GM12892 (cell line): ENCODE data around the gene KIAA1958.

ENCODE experiments used
- DNase-seq: peaks from one replicate; pipeline ENCODE4 v3.0.0; 2011; ENCODE audit not compliant: insufficient read length
- FAIRE-seq: peaks from 2 replicates; lab custom pipeline; 2011; peaks lifted over from hg19 to GRCh38; lab: Jason Lieb, UNC
- POLR2A ChIP-seq: IDR thresholded peaks from 2 replicates; pipeline ENCODE4 v1.6.1; 2011; ENCODE audit warnings: low read depth, low read length, control low read depth
- POLR2AphosphoS5 ChIP-seq: IDR thresholded peaks from 2 replicates; pipeline ENCODE4 v1.6.1; 2011; ENCODE audit warnings: low read depth, low read length, control low read depth
- TAF1 ChIP-seq: IDR thresholded peaks from 2 replicates; pipeline ENCODE4 v1.6.1; 2011; ENCODE audit warnings: low read depth, mild to moderate bottlenecking, control low read depth, low read length, borderline replicate concordance

The KIAA1958 gene

GRCh38 chr9:112532427-112532826 lies 45.8 kb downstream of the KIAA1958 start:
- DNase-seq (no peak), FAIRE-seq (no peak)
- no peak for TF ChIP-seq TAF1

GRCh38 chr9:112533660-112534059 lies 47.0 kb downstream of the KIAA1958 start:
- no peak for FAIRE-seq
- no peak for DNase-seq
- TF ChIP-seq POLR2AphosphoS5 = no peak
- TF ChIP-seq POLR2A = no peak
- no peak for TF ChIP-seq TAF1

- FAIRE-seq (no peak), DNase-seq (no peak)
- TF ChIP-seq TAF1 (no peak), POLR2A (no peak), POLR2AphosphoS5 (no peak)
Observed at GRCh38 chr9:112535301-112535700, 48.7 kb downstream of the KIAA1958 start.

- no peak for FAIRE-seq
- no peak for TF ChIP-seq TAF1
- no peak for TF ChIP-seq POLR2AphosphoS5
- TF ChIP-seq POLR2A = no peak
- DNase-seq = no peak
Observed at GRCh38 chr9:112535811-112536210, 49.2 kb downstream of the KIAA1958 start.

- TF ChIP-seq POLR2AphosphoS5 (no peak), POLR2A (no peak)
- FAIRE-seq = no peak
- DNase-seq = no peak
Observed at GRCh38 chr9:112537561-112537960, 50.9 kb downstream of the KIAA1958 start.

GRCh38 chr9:112540800-112541199 lies 54.2 kb downstream of the KIAA1958 start:
- no peak for DNase-seq
- no peak for FAIRE-seq
- TF ChIP-seq POLR2AphosphoS5 = no peak
- TF ChIP-seq TAF1 = no peak
- no peak for TF ChIP-seq POLR2A

- FAIRE-seq = no peak
- no peak for TF ChIP-seq POLR2A
- no peak for TF ChIP-seq POLR2AphosphoS5
- TF ChIP-seq TAF1 = no peak
- DNase-seq = no peak
Observed at GRCh38 chr9:112541685-112542084, 55.1 kb downstream of the KIAA1958 start.

- FAIRE-seq (no peak), DNase-seq (no peak)
- no peak for TF ChIP-seq POLR2AphosphoS5
- TF ChIP-seq POLR2A = no peak
- TF ChIP-seq TAF1 = no peak
Observed at GRCh38 chr9:112542593-112543292, 56.1 kb downstream of the KIAA1958 start.

- TF ChIP-seq TAF1 (no peak), POLR2AphosphoS5 (no peak), POLR2A (no peak)
- no peak for FAIRE-seq
- no peak for DNase-seq
Observed at GRCh38 chr9:112544477-112544876, 57.9 kb downstream of the KIAA1958 start.

- TF ChIP-seq POLR2AphosphoS5 (no peak), POLR2A (no peak), TAF1 (no peak)
- DNase-seq = no peak
- no peak for FAIRE-seq
Observed at GRCh38 chr9:112545237-112545636, 58.6 kb downstream of the KIAA1958 start.

- no peak for TF ChIP-seq POLR2A
- no peak for TF ChIP-seq TAF1
- TF ChIP-seq POLR2AphosphoS5 = no peak
- no peak for FAIRE-seq
- no peak for DNase-seq
Observed at GRCh38 chr9:112546149-112547012, 59.8 kb downstream of the KIAA1958 start.

GRCh38 chr9:112548051-112548440 lies 61.4 kb downstream of the KIAA1958 start:
- FAIRE-seq = no peak
- no peak for DNase-seq
- TF ChIP-seq POLR2AphosphoS5 (no peak), POLR2A (no peak), TAF1 (no peak)
